HepG2 (cell line): ENCODE measurements around the gene TM9SF3. TPM values are rescaled to one million over a fixed set of nuclear protein-coding genes. Genes with fewer than 3 reads are reported as not detected.

Experiments used
- ATAC-seq: fragments of 200-7000 bp; cut with Tn5 transposase; 3 replicates; pipeline ENCODE4 v1.9.1; 2020; ENCODE audit warnings: mild to moderate bottlenecking, moderate library complexity
- BruUV-seq: library from RNA; stranded (reverse); fragments of 400-500 nt; replicated peaks from 2 replicates; lab custom pipeline; 2021; lab: Mats Ljungman, UMichigan
- CTCF ChIA-PET: fragments of 300-600 bp; formaldehyde crosslinking; extraction: SDS; loops from one replicate; lab custom pipeline; 2021; ENCODE audit warnings: low total read pairs, inconsistent platforms, low intra/inter-chr PET ratio; lab: Yijun Ruan, JAX
- POLR2A ChIA-PET: fragments of 350-600 bp; sonication (Branson Sonifier 250); formaldehyde crosslinking; loops from one replicate; lab custom pipeline; 2020; ENCODE audit warnings: antibody characterized with exemption, inconsistent platforms; lab: Yijun Ruan, JAX
- DNase-seq: peaks from one replicate; pipeline ENCODE4 v3.0.0-alpha.2; 2015; ENCODE audit warnings: low spot score
- FAIRE-seq: peaks from 3 replicates; lab custom pipeline; 2011; peaks lifted over from hg19 to GRCh38; lab: Jason Lieb, UNC
- H2AFZ ChIP-seq: one replicate; pipeline ENCODE4 v1.6.1; 2011; ENCODE audit warnings: low read length, inconsistent platforms
- H3K27ac ChIP-seq: fragments of 300-600 bp; 3 replicates; pipeline ENCODE4 v1.8.0; 2011; ENCODE audit warnings: mixed run types, mild to moderate bottlenecking, mixed read lengths, low read length, inconsistent platforms; ENCODE audit not compliant: insufficient read depth; ENCODE audit errors: extremely low read length
- H3K27me3 ChIP-seq, 2 experiments: fragments of 200-600 bp in 1 of 2; 2 replicates in 1 of 2; 3 replicates in 1 of 2; pipeline versions ENCODE4 v1.6.0 to v1.8.0; 2011; ENCODE audit warnings: low read length in 2 of 2, mild to moderate bottlenecking in 2 of 2, moderate library complexity in 2 of 2, inconsistent platforms in 1 of 2; ENCODE audit not compliant: insufficient read depth in 2 of 2, control insufficient read depth in 1 of 2
- H3K36me3 ChIP-seq, 2 experiments: fragments of 200-600 bp in 1 of 2; replicated peaks in 1 of 2; 2 replicates in 1 of 2; 3 replicates in 1 of 2; pipeline versions ENCODE4 v1.5.1 to v1.8.0; 2011; ENCODE audit warnings: low read length in 2 of 2, inconsistent platforms in 1 of 2; ENCODE audit not compliant: insufficient read depth in 2 of 2, control insufficient read depth in 1 of 2
- H3K4me1 ChIP-seq: 2 replicates; pipeline ENCODE4 v1.5.1; 2012; ENCODE audit warnings: low read length, inconsistent platforms; ENCODE audit not compliant: insufficient read depth
- H3K4me2 ChIP-seq: 2 replicates; pipeline ENCODE4 v1.6.0; 2011; ENCODE audit warnings: low read depth, low read length, inconsistent platforms
- H3K4me3 ChIP-seq, 3 experiments: fragments of 200-600 bp in 1 of 3; sonication (generic), shearing (Covaris generic) in 1 of 3; replicated peaks in 1 of 3; 2 replicates each; pipeline ENCODE4 v1.5.1; 2011 to 2016; ENCODE audit warnings: low read length in 3 of 3, inconsistent platforms in 2 of 3, low read depth in 2 of 3, mild to moderate bottlenecking in 2 of 3, control low read depth in 1 of 3, mixed read lengths in 1 of 3; ENCODE audit not compliant: insufficient read depth in 1 of 3
- H3K79me2 ChIP-seq: one replicate; pipeline ENCODE4 v1.6.1; 2011; ENCODE audit warnings: low read length, inconsistent platforms; ENCODE audit not compliant: insufficient read depth
- H3K9ac ChIP-seq: 2 replicates; pipeline ENCODE4 v1.6.0; 2011; ENCODE audit warnings: mild to moderate bottlenecking, low read depth, low read length, inconsistent platforms; ENCODE audit not compliant: insufficient read depth
- H3K9me3 ChIP-seq: 2 replicates; pipeline ENCODE4 v1.5.1; 2012; ENCODE audit warnings: mild to moderate bottlenecking, low read length
- H4K20me1 ChIP-seq: 2 replicates; pipeline ENCODE4 v1.6.0; 2011; ENCODE audit warnings: inconsistent platforms, mild to moderate bottlenecking, low read length, moderate library complexity; ENCODE audit not compliant: insufficient read depth
- FOXC1 ChIP-seq: sonication (generic); formaldehyde crosslinking; IDR thresholded peaks from 2 replicates; pipeline ENCODE4 v1.8.0; 2022; ENCODE audit warnings: mild to moderate bottlenecking, missing genetic modification reagents, borderline replicate concordance
- KDM6A ChIP-seq: IDR thresholded peaks from 2 replicates; pipeline ENCODE4 v1.6.1; 2016; ENCODE audit warnings: low read depth
- POLR2A ChIP-seq, 2 experiments: IDR thresholded peaks; 2 replicates each; pipeline ENCODE4 v1.6.1; 2011; ENCODE audit warnings: low read depth in 2 of 2, low read length in 2 of 2, mild to moderate bottlenecking in 1 of 2, moderate library complexity in 1 of 2; ENCODE audit not compliant: insufficient read depth in 1 of 2
- SAP130 ChIP-seq: IDR thresholded peaks from 2 replicates; pipeline ENCODE4 v1.6.1; 2016; ENCODE audit warnings: low read depth
- ZFAT ChIP-seq: sonication (generic); formaldehyde crosslinking; conservative IDR thresholded peaks from 2 replicates; pipeline ENCODE4 v1.8.1; 2023; ENCODE audit warnings: missing genetic modification reagents, inconsistent platforms
- ZNF329 ChIP-seq: sonication (generic); formaldehyde crosslinking; IDR thresholded peaks from 2 replicates; pipeline ENCODE4 v1.9.0; 2021; ENCODE audit warnings: low read depth, mild to moderate bottlenecking, missing genetic modification reagents
- ZNF850 ChIP-seq: sonication (generic); formaldehyde crosslinking; conservative IDR thresholded peaks from 2 replicates; pipeline ENCODE4 v1.9.0; 2021; ENCODE audit warnings: mild to moderate bottlenecking, missing genetic modification reagents
- WGBS: methylation state at CpG from one replicate; pipeline ENCODE4 v1.1.6; 2017; ENCODE audit warnings: low lambda C conversion rate; 5-methylcytosine and 5-hydroxymethylcytosine counted together
- in situ Hi-C: cut with HindIII; loops from 2 replicates; pipeline ENCODE4 v1.10.0; 2017; ENCODE audit warnings: low pct_unique_long_range_greater_than_20kb; ENCODE audit not compliant: extremely low pct_ligation_motif_present
- intact Hi-C: fragments of 100-400 bp; cut with micrococcal nuclease; formaldehyde crosslinking; loops from one replicate; pipeline ENCODE4 v1.10.0; 2022; ENCODE audit not compliant: unreplicated experiment
- polyA plus RNA-seq, 8 experiments: library from polyadenylated mRNA; depleted of rRNA in 3 of 8; stranded (reverse) in 7 of 8; unstranded in 1 of 8; fragments of >200 nt; fragmentation: Illumina TruSeq in 4 of 8; extraction: Trizol in 4 of 8; gene quantifications; 2 replicates each; pipeline versions ENCODE4 v1.2.1 to v1.2.3, GENCODE V29; 2011 to 2016; ENCODE audit warnings: low read depth in 4 of 8, missing spikeins in 1 of 8, mixed read lengths in 1 of 8; ENCODE audit not compliant: insufficient read depth in 1 of 8
- total RNA-seq, 5 experiments: library from RNA; depleted of rRNA; stranded (reverse); fragments of >200 nt; fragmentation: Illumina TruSeq; extraction: Trizol; gene quantifications; 2 replicates each; pipeline ENCODE4 v1.2.3, GENCODE V29; 2016; ENCODE audit warnings: low read depth in 1 of 5
- TF ChIP-seq, protein P1 (sequence below): fragments of 450-650 bp; IDR thresholded peaks from 2 replicates; pipeline ENCODE4 v1.6.1; 2016
- TF ChIP-seq, protein P2 (sequence below): sonication (generic); formaldehyde crosslinking; IDR thresholded peaks from 2 replicates; pipeline ENCODE4 v1.4.0; 2020; ENCODE audit warnings: missing genetic modification reagents
- TF ChIP-seq, protein P3 (sequence below): sonication (generic); formaldehyde crosslinking; IDR thresholded peaks from 2 replicates; pipeline ENCODE4 v1.8.1; 2023; ENCODE audit warnings: missing genetic modification reagents, inconsistent platforms, borderline replicate concordance

The TM9SF3 gene
- total and polyA plus RNA-seq, 2 of the 13 experiments (the other 11 are each of a cell fraction or from before 2014, with no cell fraction given), result 43.8 to 120 TPM

DNA sequence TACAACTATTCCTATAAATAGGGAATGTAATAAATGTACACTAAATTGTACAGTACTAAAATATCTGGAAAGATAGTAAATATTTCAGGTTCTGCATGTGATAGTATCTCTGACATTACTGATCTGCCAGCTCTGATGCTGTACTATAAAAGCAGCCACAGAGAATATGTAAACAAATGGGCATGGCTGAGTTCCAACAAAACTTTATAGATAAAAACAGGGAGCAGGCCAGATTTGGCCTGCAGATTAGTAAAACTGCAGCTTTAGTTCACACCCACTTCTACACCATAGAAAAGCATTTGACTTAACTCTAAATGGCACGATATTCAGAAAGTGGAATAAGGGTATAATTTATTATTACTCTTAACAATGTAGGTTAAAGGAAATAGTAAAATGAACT is 54.3 kb downstream of the TM9SF3 start:
- H3K27ac ChIP-seq, result no peak overlapping the region
- no peak for ATAC-seq
- H3K9me3 ChIP-seq, result no peaks in the 10 kb centered on the region
- H3K36me3 ChIP-seq, result peaks cover 11 to 39% of the 10 kb centered on the region in 2 experiments
- peaks cover 2% of the 10 kb centered on the region for H3K79me2 ChIP-seq
- H3K4me3 ChIP-seq, result no peak overlapping the region
- no peak for DNase-seq
- H3K4me2 ChIP-seq, result no peak overlapping the region
- no peak overlapping the region for H2AFZ ChIP-seq
- POLR2A ChIA-PET, result no interaction called here
- CTCF ChIA-PET, result no interaction called here
- H3K4me1 ChIP-seq, result peaks cover 24% of the 10 kb centered on the region
- no peak for TF ChIP-seq ZFAT
- TF ChIP-seq, protein P1, sequence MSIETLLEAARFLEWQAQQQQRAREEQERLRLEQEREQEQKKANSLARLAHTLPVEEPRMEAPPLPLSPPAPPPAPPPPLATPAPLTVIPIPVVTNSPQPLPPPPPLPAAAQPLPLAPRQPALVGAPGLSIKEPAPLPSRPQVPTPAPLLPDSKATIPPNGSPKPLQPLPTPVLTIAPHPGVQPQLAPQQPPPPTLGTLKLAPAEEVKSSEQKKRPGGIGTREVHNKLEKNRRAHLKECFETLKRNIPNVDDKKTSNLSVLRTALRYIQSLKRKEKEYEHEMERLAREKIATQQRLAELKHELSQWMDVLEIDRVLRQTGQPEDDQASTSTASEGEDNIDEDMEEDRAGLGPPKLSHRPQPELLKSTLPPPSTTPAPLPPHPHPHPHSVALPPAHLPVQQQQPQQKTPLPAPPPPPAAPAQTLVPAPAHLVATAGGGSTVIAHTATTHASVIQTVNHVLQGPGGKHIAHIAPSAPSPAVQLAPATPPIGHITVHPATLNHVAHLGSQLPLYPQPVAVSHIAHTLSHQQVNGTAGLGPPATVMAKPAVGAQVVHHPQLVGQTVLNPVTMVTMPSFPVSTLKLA, result no peak
- TF ChIP-seq, protein P2, sequence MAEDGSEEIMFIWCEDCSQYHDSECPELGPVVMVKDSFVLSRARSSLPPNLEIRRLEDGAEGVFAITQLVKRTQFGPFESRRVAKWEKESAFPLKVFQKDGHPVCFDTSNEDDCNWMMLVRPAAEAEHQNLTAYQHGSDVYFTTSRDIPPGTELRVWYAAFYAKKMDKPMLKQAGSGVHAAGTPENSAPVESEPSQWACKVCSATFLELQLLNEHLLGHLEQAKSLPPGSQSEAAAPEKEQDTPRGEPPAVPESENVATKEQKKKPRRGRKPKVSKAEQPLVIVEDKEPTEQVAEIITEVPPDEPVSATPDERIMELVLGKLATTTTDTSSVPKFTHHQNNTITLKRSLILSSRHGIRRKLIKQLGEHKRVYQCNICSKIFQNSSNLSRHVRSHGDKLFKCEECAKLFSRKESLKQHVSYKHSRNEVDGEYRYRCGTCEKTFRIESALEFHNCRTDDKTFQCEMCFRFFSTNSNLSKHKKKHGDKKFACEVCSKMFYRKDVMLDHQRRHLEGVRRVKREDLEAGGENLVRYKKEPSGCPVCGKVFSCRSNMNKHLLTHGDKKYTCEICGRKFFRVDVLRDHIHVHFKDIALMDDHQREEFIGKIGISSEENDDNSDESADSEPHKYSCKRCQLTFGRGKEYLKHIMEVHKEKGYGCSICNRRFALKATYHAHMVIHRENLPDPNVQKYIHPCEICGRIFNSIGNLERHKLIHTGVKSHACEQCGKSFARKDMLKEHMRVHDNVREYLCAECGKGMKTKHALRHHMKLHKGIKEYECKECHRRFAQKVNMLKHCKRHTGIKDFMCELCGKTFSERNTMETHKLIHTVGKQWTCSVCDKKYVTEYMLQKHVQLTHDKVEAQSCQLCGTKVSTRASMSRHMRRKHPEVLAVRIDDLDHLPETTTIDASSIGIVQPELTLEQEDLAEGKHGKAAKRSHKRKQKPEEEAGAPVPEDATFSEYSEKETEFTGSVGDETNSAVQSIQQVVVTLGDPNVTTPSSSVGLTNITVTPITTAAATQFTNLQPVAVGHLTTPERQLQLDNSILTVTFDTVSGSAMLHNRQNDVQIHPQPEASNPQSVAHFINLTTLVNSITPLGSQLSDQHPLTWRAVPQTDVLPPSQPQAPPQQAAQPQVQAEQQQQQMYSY (CRISPR knock-in tag), result no peak
- TF ChIP-seq POLR2A (IDR thresholded peaks at IDR 0.05; ENCODE audit: insufficient read depth in 1 of 2, low read depth in 2 of 2, low read length in 2 of 2), result no peak
- no peak for TF ChIP-seq ZNF329 (CRISPR knock-in tag)
- TF ChIP-seq, protein P3, sequence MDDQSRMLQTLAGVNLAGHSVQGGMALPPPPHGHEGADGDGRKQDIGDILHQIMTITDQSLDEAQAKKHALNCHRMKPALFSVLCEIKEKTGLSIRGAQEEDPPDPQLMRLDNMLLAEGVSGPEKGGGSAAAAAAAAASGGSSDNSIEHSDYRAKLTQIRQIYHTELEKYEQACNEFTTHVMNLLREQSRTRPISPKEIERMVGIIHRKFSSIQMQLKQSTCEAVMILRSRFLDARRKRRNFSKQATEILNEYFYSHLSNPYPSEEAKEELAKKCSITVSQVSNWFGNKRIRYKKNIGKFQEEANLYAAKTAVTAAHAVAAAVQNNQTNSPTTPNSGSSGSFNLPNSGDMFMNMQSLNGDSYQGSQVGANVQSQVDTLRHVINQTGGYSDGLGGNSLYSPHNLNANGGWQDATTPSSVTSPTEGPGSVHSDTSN (CRISPR knock-in tag), result no peak
- TF ChIP-seq SAP130 (CRISPR knock-in tag), result no peak
- TF ChIP-seq KDM6A (CRISPR knock-in tag), result no peak
- no peak for TF ChIP-seq FOXC1 (CRISPR knock-in tag)
- no peak for TF ChIP-seq ZNF850
- WGBS, result 44% methylated on average over 1 of the region's 1 CpG
- in situ Hi-C loops (no loop called here), intact Hi-C loops (no loop called here)
- H3K27me3 ChIP-seq, result no peaks in the 10 kb centered on the region
- H3K9ac ChIP-seq, result no peak overlapping the region
- H4K20me1 ChIP-seq, result peaks cover 5% of the 10 kb centered on the region; the same call in 1 of the 2 replicates
- BruUV-seq, result no TSS peak
- FAIRE-seq, result no peak
